Spleen (tissue), 11 donors: ENCODE measurements around the gene PNPLA8. TPM values are rescaled to one million over a fixed set of nuclear protein-coding genes. Genes with fewer than 3 reads are reported as not detected.

Source experiments
- DNase-seq: peaks from one replicate; pipeline ENCODE4 v3.0.0-alpha.2; 2020
- H3K27ac ChIP-seq, 8 donors: fragments of 200-600 bp; sonication (generic) in 7 of 8; 1 replicate in 4 of 8; 2 replicates in 4 of 8; pipeline versions ENCODE4 v1.5.0 to v1.8.0; 2016 to 2021; ENCODE audit warnings: inconsistent platforms in 4 of 8, mild to moderate bottlenecking in 4 of 8, moderate library complexity in 1 of 8
- H3K27me3 ChIP-seq, 7 donors: fragments of 200-600 bp; sonication (generic) in 6 of 7; replicated peaks in 1 of 7; 1 replicate in 4 of 7; 2 replicates in 3 of 7; pipeline versions ENCODE4 v1.5.0 to v1.8.0; 2016 to 2021; ENCODE audit warnings: inconsistent platforms in 3 of 7, mild to moderate bottlenecking in 1 of 7
- H3K36me3 ChIP-seq, 6 donors: fragments of 200-600 bp; sonication (generic) in 5 of 6; 1 replicate in 4 of 6; 2 replicates in 2 of 6; pipeline versions ENCODE4 v1.5.0 to v1.8.0; 2016 to 2021; ENCODE audit warnings: inconsistent platforms in 2 of 6
- H3K4me1 ChIP-seq, 6 donors: fragments of 200-600 bp; sonication (generic) in 5 of 6; 1 replicate in 3 of 6; 2 replicates in 3 of 6; pipeline versions ENCODE4 v1.5.0 to v1.8.0; 2016 to 2021; ENCODE audit warnings: inconsistent platforms in 3 of 6
- H3K4me3 ChIP-seq, 8 donors: fragments of 200-600 bp; sonication (generic) in 7 of 8; 1 replicate in 4 of 8; 2 replicates in 4 of 8; pipeline versions ENCODE4 v1.5.0 to v1.8.0; 2016 to 2021; ENCODE audit warnings: inconsistent platforms in 4 of 8, mild to moderate bottlenecking in 4 of 8, moderate library complexity in 2 of 8
- H3K9me3 ChIP-seq, 8 donors: fragments of 200-600 bp; sonication (generic) in 7 of 8; 1 replicate in 4 of 8; 2 replicates in 4 of 8; pipeline versions ENCODE4 v1.5.0 to v1.8.0; 2016 to 2021; ENCODE audit warnings: inconsistent platforms in 4 of 8
- POLR2A ChIP-seq, 3 donors: fragments of 450-650 bp; IDR thresholded peaks; one replicate each; pipeline ENCODE4 v1.5.1; 2017; ENCODE audit warnings: antibody characterized with exemption in 3 of 3, mild to moderate bottlenecking in 1 of 3
- POLR2AphosphoS5 ChIP-seq, 3 donors: sonication (generic); formaldehyde crosslinking; IDR thresholded peaks; one replicate each; pipeline ENCODE4 v1.5.1; 2017; ENCODE audit warnings: antibody characterized with exemption in 3 of 3
- WGBS, 5 donors: extraction: QIAGEN DNeasy Blood & Tissue Kit in 3 of 5; methylation state at CpG; one replicate each; pipeline versions ENCODE4 v1.1.5 to v1.1.7; 2013 to 2018; 5-methylcytosine and 5-hydroxymethylcytosine counted together
- intact Hi-C: fragments of 100-400 bp; cut with DNase I; formaldehyde crosslinking; loops from one replicate; pipeline ENCODE4 v1.15.0; 2023; ENCODE audit warnings: low total_unique reads
- polyA plus RNA-seq, 3 donors: library from polyadenylated mRNA; stranded (reverse); fragments of 200-250 nt; gene quantifications; one replicate each; pipeline ENCODE4 v1.2.1, GENCODE V29; 2013
- total RNA-seq, 7 donors: library from RNA; depleted of rRNA in 3 of 7; stranded (reverse); fragments of >200 nt in 3 of 7; fragmentation: NEBNext Ultra II Directional in 4 of 7; extraction: Animal tissue kit (Norgen Biotek cat#: 25700) in 4 of 7; gene quantifications; one replicate each; pipeline versions ENCODE4 v1.1.0 to v1.2.1, GENCODE V29; 2016 to 2021
- TF ChIP-seq, protein P1 (sequence below), 11 experiments: fragments of 200-600 bp in 7 of 11; fragments of 450-650 bp in 4 of 11; sonication (generic) in 4 of 11; IDR thresholded peaks in 8 of 11; conservative IDR thresholded peaks in 3 of 11; 1 replicate in 7 of 11; 2 replicates in 4 of 11; pipeline versions ENCODE4 v1.4.0 to v1.8.0; 2016 to 2021; ENCODE audit warnings: antibody characterized with exemption in 11 of 11, inconsistent platforms in 4 of 11, mild to moderate bottlenecking in 1 of 11
- donor health status: healthy with polysubstance abuse.
- donor health status: DM: no; HTN: no; CAD: no; lungs with moderate emphysema.
- donor health status: DM: no; HTN: no; CAD: no.
- donor health status: Bipolar disorder and iron deficiency.
- donor health status: healthy.
- donor health status: DM: no; HTN: no; CAD: no.
- donor health status: DM: yes; HTN: yes; CAD: no.

The PNPLA8 gene
- total and polyA plus RNA-seq, 10 donors: 11.9 to 35.7 (median 29.5) TPM

DNA sequence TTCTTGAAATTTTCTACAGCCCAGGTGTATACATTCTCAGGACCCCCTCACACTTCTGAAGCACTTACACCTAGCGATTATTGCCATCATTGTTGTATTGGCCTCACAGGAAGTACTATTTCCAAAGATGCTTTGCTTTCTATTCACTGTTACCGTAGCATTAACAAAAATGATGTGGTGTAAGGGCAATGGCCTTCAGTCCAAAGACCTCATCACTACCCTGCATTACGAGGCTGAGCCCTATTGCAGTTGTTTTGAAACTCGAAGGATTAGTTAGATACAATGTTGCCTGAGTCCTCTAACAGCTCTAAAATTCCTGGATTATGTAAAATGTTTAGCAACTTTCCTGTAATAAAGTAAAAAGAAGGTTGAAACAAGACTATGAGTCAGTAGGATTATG is 72.6 kb downstream of the PNPLA8 start:
- 76 to 89% (median 83%) methylated on average over 4 of the region's 4 CpGs for WGBS, 5 donors
- Histone ChIP-seq H3K27me3 (peaks cover 0 to 70% (median 37%) of the 10 kb centered on the region in 7 donors), H3K36me3 (no peaks in the 10 kb centered on the region), H3K27ac (no peak overlapping the region), H3K4me1 (peaks cover 7 to 40% (median 25%) of the 10 kb centered on the region in 6 donors), H3K4me3 (no peak overlapping the region), H3K9me3 (no peaks in the 10 kb centered on the region)
- no peak for DNase-seq
- intact Hi-C loops: no loop called here
- TF ChIP-seq POLR2A (IDR thresholded peaks at IDR 0.05) (no peak), POLR2AphosphoS5 (IDR thresholded peaks at IDR 0.05) (no peak)
- TF ChIP-seq, protein P1, sequence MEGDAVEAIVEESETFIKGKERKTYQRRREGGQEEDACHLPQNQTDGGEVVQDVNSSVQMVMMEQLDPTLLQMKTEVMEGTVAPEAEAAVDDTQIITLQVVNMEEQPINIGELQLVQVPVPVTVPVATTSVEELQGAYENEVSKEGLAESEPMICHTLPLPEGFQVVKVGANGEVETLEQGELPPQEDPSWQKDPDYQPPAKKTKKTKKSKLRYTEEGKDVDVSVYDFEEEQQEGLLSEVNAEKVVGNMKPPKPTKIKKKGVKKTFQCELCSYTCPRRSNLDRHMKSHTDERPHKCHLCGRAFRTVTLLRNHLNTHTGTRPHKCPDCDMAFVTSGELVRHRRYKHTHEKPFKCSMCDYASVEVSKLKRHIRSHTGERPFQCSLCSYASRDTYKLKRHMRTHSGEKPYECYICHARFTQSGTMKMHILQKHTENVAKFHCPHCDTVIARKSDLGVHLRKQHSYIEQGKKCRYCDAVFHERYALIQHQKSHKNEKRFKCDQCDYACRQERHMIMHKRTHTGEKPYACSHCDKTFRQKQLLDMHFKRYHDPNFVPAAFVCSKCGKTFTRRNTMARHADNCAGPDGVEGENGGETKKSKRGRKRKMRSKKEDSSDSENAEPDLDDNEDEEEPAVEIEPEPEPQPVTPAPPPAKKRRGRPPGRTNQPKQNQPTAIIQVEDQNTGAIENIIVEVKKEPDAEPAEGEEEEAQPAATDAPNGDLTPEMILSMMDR (IDR thresholded peaks at IDR 0.05 in 8 of 11, conservative IDR thresholded peaks at IDR 0.05 in 3 of 11): no peak

DNA sequence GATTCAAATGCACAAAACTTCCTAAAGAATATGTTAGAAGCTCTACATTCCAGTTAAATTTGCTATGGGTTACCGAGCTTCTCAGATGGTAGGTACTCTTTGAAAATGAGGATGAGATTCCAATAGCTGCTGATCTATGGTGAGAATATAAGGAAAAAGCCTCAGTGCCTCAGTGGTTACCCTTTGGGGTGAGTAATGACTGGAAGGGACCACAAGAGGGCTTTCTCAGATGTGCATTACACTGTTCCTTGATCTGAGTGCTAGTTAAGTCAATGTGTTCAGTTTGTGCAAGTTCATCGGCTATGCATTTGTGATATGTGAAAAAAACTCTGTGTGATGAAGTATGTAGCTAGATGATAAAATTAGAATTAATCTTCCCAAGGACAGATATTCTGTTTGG is 73.2 kb downstream of the PNPLA8 start:
- intact Hi-C loops: no loop called here
- no peaks in the 10 kb centered on the region for H3K9me3 ChIP-seq
- no peaks in the 10 kb centered on the region for H3K36me3 ChIP-seq
- peaks cover 7 to 40% (median 25%) of the 10 kb centered on the region in 6 donors for H3K4me1 ChIP-seq
- TF ChIP-seq POLR2AphosphoS5 (IDR thresholded peaks at IDR 0.05) (no peak), POLR2A (IDR thresholded peaks at IDR 0.05) (no peak)
- TF ChIP-seq, protein P1 (IDR thresholded peaks at IDR 0.05 in 8 of 11, conservative IDR thresholded peaks at IDR 0.05 in 3 of 11): peak in 10 of 11 experiments; percentile 10 to 60 (median 44)
- H3K27me3 ChIP-seq: peaks cover 0 to 65% (median 37%) of the 10 kb centered on the region in 7 donors
- no peak for DNase-seq
- H3K4me3 ChIP-seq: no peak overlapping the region
- WGBS, 5 donors: 57 to 67% (median 63%) methylated on average over 2 of the region's 2 CpGs
- no peak overlapping the region for H3K27ac ChIP-seq

DNA sequence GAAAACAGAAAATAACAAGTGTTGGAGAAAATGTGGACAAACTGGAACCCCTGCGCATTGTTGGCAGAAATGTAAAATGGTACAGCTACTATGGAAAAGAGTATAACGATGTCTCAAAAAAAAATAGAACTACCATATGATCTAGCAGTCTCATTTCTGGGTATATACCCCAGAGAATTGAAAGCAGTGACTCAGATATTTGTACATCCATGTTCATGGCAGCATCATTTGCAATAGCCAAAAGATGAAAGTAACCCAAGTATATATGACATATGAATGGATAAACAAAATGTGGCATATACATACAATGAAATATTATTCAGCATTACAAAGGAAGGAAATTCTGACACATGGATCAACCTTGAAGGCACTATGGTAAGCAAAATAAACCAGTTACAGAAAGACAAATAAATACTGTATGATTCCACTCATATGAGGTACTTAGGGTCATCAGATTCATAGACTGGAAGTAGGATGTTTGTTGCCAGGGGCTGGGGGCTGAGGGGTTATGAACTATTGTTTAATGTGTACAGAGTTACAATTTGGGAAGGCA is 74.6 kb downstream of the PNPLA8 start:
- Histone ChIP-seq H3K27ac (no peak overlapping the region), H3K4me3 (no peak overlapping the region), H3K9me3 (no peaks in the 10 kb centered on the region), H3K27me3 (peaks cover 0 to 59% (median 23%) of the 10 kb centered on the region in 7 donors), H3K4me1 (peaks cover 7 to 30% (median 18%) of the 10 kb centered on the region in 6 donors), H3K36me3 (no peaks in the 10 kb centered on the region)
- 73 to 88% (median 84%) methylated on average over 2 of the region's 2 CpGs for WGBS, 5 donors
- DNase-seq: no peak
- intact Hi-C loops: no loop called here
- TF ChIP-seq, protein P1 (IDR thresholded peaks at IDR 0.05 in 8 of 11, conservative IDR thresholded peaks at IDR 0.05 in 3 of 11): no peak
- no peak for TF ChIP-seq POLR2A (IDR thresholded peaks at IDR 0.05)
- no peak for TF ChIP-seq POLR2AphosphoS5 (IDR thresholded peaks at IDR 0.05)

DNA sequence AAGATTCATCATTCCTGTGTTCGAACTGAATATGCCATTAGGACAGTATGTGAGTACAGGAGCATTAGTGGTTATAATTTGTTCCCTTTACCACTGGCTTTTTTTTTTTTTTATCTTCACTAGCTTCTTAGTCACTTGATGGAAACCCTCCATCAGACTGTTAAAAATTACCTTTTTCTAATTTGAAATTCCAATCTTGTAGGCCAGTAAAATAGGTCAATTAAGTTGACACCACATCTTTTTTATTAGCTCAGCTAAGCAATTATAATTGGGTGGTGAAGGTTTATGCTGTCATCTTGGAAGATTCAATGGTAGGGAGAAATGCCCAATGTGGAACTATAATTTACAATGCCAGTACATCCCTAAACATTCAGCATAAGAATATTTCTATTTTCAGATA is 75.8 kb downstream of the PNPLA8 start:
- peaks cover 2 to 18% (median 8%) of the 10 kb centered on the region in 6 donors for H3K4me1 ChIP-seq
- 82 to 95% (median 86%) methylated on average over 1 of the region's 1 CpG for WGBS, 5 donors
- no peak overlapping the region for H3K27ac ChIP-seq
- H3K36me3 ChIP-seq: no peaks in the 10 kb centered on the region
- no peak for TF ChIP-seq POLR2A (IDR thresholded peaks at IDR 0.05)
- no peak for TF ChIP-seq POLR2AphosphoS5 (IDR thresholded peaks at IDR 0.05)
- TF ChIP-seq, protein P1 (IDR thresholded peaks at IDR 0.05 in 8 of 11, conservative IDR thresholded peaks at IDR 0.05 in 3 of 11): no peak
- intact Hi-C loops: no loop called here
- no peak for DNase-seq
- no peak overlapping the region for H3K4me3 ChIP-seq
- H3K9me3 ChIP-seq: no peaks in the 10 kb centered on the region
- H3K27me3 ChIP-seq: peaks cover 0 to 47% (median 11%) of the 10 kb centered on the region in 7 donors
